Activated B cell treated with CpG ODN at 0.5 μM for 24 hours (primary cell): ENCODE data around the gene SP1. TPM values are rescaled to one million over a fixed set of nuclear protein-coding genes. Genes with fewer than 3 reads are reported as not detected.
A peak's percentile ranks its signal among the peaks of the same experiment; 100 is the strongest.
"Not testable (repeated sequence)": the region's sequence is repeated elsewhere in the genome, so short reads cannot be mapped to it uniquely, and the experiment has no call there.

Experiments
- ATAC-seq: fragments of 200-7000 bp; cut with Tn5 transposase; one replicate; pipeline ENCODE4 v1.10.0; 2021; ENCODE audit warnings: low read depth, mild to moderate bottlenecking, moderate library complexity
- CTCF ChIA-PET: fragments of 350-600 bp; sonication (Branson Sonifier 250); formaldehyde crosslinking; loops from one replicate; lab custom pipeline; 2021; ENCODE audit warnings: antibody characterized with exemption; lab: Charles Lee
- POLR2A ChIA-PET: fragments of 350-600 bp; sonication (Branson Sonifier 250); formaldehyde crosslinking; loops from one replicate; lab custom pipeline; 2021; ENCODE audit warnings: antibody characterized with exemption; lab: Charles Lee
- DNase-seq: peaks from one replicate; pipeline ENCODE4 v3.0.0; 2022
- H3K27ac Mint-ChIP-seq: one replicate; pipeline ENCODE4 v1.8.0; 2020; ENCODE audit warnings: mixed read lengths
- H3K27me3 Mint-ChIP-seq: one replicate; pipeline ENCODE4 v1.8.0; 2021; ENCODE audit warnings: mixed read lengths
- H3K36me3 Mint-ChIP-seq: one replicate; pipeline ENCODE4 v1.8.0; 2021; ENCODE audit warnings: low read depth, mixed read lengths
- H3K4me1 Mint-ChIP-seq: one replicate; pipeline ENCODE4 v1.8.0; 2021; ENCODE audit warnings: mixed read lengths
- H3K4me3 Mint-ChIP-seq: one replicate; pipeline ENCODE4 v1.8.0; 2020; ENCODE audit warnings: mild to moderate bottlenecking, mixed read lengths
- H3K9me3 Mint-ChIP-seq: one replicate; pipeline ENCODE4 v1.8.0; 2020; ENCODE audit warnings: mixed read lengths
- CTCF ChIP-seq: fragments of 200-600 bp; IDR thresholded peaks from one replicate; pipeline ENCODE4 v1.8.0; 2022; ENCODE audit warnings: antibody characterized with exemption, mild to moderate bottlenecking
- intact Hi-C: fragments of 100-400 bp; cut with micrococcal nuclease; formaldehyde crosslinking; loops from one replicate; pipeline ENCODE4 v1.15.1; 2024
- total RNA-seq: library from RNA; stranded (reverse); gene quantifications from 2 replicates; pipeline ENCODE4 v1.2.3, GENCODE V29; 2022

The SP1 gene
- total RNA-seq, 1 donor from 2014 or later = 102 TPM

DNA sequence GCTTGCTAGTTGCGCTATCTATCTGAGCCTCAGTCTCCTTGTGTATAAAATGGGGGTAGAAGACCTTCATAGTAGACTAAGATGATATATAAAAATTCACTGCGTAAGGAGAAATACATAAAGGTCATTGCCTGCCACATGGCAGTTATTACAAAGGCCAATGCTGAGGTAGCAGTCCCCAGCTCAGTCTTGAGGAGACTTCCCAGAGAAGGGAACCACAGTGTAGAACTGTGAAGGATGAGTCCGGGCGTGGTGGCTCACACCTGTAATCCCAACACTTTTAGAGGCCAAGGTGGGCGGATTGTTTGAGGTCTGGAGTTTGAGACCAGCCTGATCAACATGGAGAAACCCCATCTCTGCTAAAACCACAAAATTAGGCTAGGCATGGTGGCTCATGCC, 26.7 kb upstream of the SP1 start:
- H3K27ac Mint-ChIP-seq = no peak overlapping the region
- no peak overlapping the region for H3K4me3 Mint-ChIP-seq
- H3K4me1 Mint-ChIP-seq = peaks cover 4% of the 10 kb centered on the region
- H3K9me3 Mint-ChIP-seq = no peaks in the 10 kb centered on the region
- TF ChIP-seq CTCF = no peak
- H3K36me3 Mint-ChIP-seq = no peaks in the 10 kb centered on the region
- ChIA-PET CTCF (interaction anchor here (1.0 to 5.6 kb wide), 12 partner anchors 13 to 156 kb away, joined by 3 to 118 read pairs (median 12); partner anchors contain the start of genes AMHR2, NPFF and SP1), POLR2A (interaction anchor here (0.7 to 3.8 kb wide), 3 partner anchors 26 to 91 kb away, joined by 5 to 35 read pairs (median 20); partner anchors contain the start of gene SP1)
- intact Hi-C loops = no loop called here
- ATAC-seq = no peak
- H3K27me3 Mint-ChIP-seq = no peaks in the 10 kb centered on the region
- DNase-seq = no peak

- no peaks in the 10 kb centered on the region for H3K9me3 Mint-ChIP-seq
- no peak for DNase-seq
- peaks cover 4% of the 10 kb centered on the region for H3K4me1 Mint-ChIP-seq
- intact Hi-C loops = no loop called here
- TF ChIP-seq CTCF = no peak
- ATAC-seq = no peak
- POLR2A ChIA-PET = interaction anchor here (0.7 to 3.8 kb wide), 2 partner anchors 66 to 117 kb away, joined by 7 to 35 read pairs; no protein-coding TSS in a partner anchor
- no peaks in the 10 kb centered on the region for H3K36me3 Mint-ChIP-seq
- H3K27me3 Mint-ChIP-seq = no peaks in the 10 kb centered on the region
- no peak overlapping the region for H3K27ac Mint-ChIP-seq
- CTCF ChIA-PET = interaction anchor here (1.7 to 5.6 kb wide), 3 partner anchors 10 to 67 kb away, joined by 6 to 118 read pairs (median 7); partner anchors contain the start of gene AMHR2
- H3K4me3 Mint-ChIP-seq = no peak overlapping the region
Observed at GRCh38 chr12:53355121-53355520, 24.9 kb upstream of the SP1 start.

- Mint-ChIP-seq H3K9me3 (no peaks in the 10 kb centered on the region), H3K4me1 (no peaks in the 10 kb centered on the region), H3K27ac (no peak overlapping the region), H3K27me3 (no peaks in the 10 kb centered on the region), H3K4me3 (no peak overlapping the region), H3K36me3 (no peaks in the 10 kb centered on the region)
- intact Hi-C loops = no loop called here
- CTCF ChIA-PET = interaction anchor here (0.9 to 1.2 kb wide), 2 partner anchors 14 to 62 kb away, joined by 3 read pairs; no protein-coding TSS in a partner anchor
- ATAC-seq (no peak), DNase-seq (no peak)
- TF ChIP-seq CTCF = no peak
- POLR2A ChIA-PET = interaction anchor here (0.5 kb wide), 1 partner anchor 10 kb away, joined by 4 read pairs; no protein-coding TSS in a partner anchor
Observed at GRCh38 chr12:53358836-53359419, 21.0 kb upstream of the SP1 start.

- not testable (repeated sequence) for ATAC-seq
Observed at GRCh38 chr12:53361638-53362037, 18.3 kb upstream of the SP1 start.

DNA sequence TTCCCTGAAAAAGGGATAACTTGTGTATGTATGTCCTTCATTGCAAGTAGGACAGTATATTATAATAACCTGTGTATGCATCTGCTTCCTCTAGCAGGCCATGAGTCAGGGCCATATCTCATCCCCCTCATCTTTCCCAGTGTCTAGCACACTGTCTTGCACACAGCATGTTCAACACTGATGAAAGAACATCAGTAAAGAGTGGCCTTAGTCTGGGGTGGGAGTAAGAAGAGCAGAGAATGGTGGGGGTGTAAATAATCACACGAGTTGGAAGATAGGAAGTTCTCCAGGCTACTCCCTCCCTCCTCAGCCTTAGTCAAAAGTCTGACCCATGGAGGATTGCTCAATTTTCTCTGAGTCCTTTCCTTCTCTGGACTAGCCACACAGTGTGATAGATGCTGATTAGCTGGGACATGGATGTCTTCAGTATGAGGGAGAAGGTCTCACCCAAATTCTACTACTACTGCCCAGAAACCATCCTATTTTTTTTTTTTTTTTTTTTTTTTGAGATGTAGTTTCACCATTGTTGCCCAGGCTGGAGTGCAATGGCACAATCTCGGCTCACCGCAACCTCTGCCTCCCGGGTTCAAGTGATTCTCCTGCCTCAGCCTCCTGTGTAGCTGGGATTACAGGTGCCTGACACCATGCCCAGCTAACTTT, 14.6 kb upstream of the SP1 start:
- intact Hi-C loops = no loop called here
- POLR2A ChIA-PET = interaction anchor here (0.6 to 2.0 kb wide), 3 partner anchors 14 to 41 kb away, joined by 5 to 19 read pairs (median 9); partner anchors contain the start of gene SP1
- ATAC-seq = no peak
- Mint-ChIP-seq H3K27me3 (no peaks in the 10 kb centered on the region), H3K36me3 (no peaks in the 10 kb centered on the region), H3K9me3 (no peaks in the 10 kb centered on the region), H3K27ac (peak overlapping the region; percentile 90), H3K4me1 (peaks cover 12% of the 10 kb centered on the region), H3K4me3 (peak overlapping the region; percentile 77)
- CTCF ChIA-PET = interaction anchor here (1.2 to 1.9 kb wide), 3 partner anchors 12 to 16 kb away, joined by 3 to 6 read pairs (median 4); no protein-coding TSS in a partner anchor
- DNase-seq = no peak
- TF ChIP-seq CTCF = no peak

More at GRCh38 chr12:53361638-53362037, 18.3 kb upstream of the SP1 start:
- CTCF ChIA-PET = interaction anchor here (0.6 to 1.1 kb wide), 3 partner anchors 9 to 955 kb away, joined by 3 read pairs; partner anchors contain the start of gene AAAS
- H3K4me3 Mint-ChIP-seq, H3K27me3 Mint-ChIP-seq, H3K36me3 Mint-ChIP-seq, intact Hi-C loops, H3K9me3 Mint-ChIP-seq, H3K4me1 Mint-ChIP-seq, H3K27ac Mint-ChIP-seq, DNase-seq: not testable (repeated sequence)
- POLR2A ChIA-PET = interaction anchor here (0.6 to 1.2 kb wide), 2 partner anchors 17 to 28 kb away, joined by 3 read pairs; no protein-coding TSS in a partner anchor

GRCh38 chr12:53373554-53374133, 6.3 kb upstream of the SP1 start:
- H3K27me3 Mint-ChIP-seq, DNase-seq, POLR2A ChIA-PET, H3K4me3 Mint-ChIP-seq, ATAC-seq, CTCF ChIA-PET, H3K36me3 Mint-ChIP-seq, intact Hi-C loops, H3K9me3 Mint-ChIP-seq: not testable (repeated sequence)
- peaks cover 25% of the 10 kb centered on the region for H3K4me1 Mint-ChIP-seq
- peak overlapping the region; percentile 56 for H3K27ac Mint-ChIP-seq

GRCh38 chr12:53374277-53374676, 5.7 kb upstream of the SP1 start:
- intact Hi-C loops, H3K27me3 Mint-ChIP-seq, H3K4me3 Mint-ChIP-seq, H3K9me3 Mint-ChIP-seq, H3K36me3 Mint-ChIP-seq, CTCF ChIA-PET, H3K27ac Mint-ChIP-seq, ATAC-seq, POLR2A ChIA-PET, DNase-seq: not testable (repeated sequence)
- H3K4me1 Mint-ChIP-seq = peaks cover 25% of the 10 kb centered on the region
